ENCODE measurements around the gene KRR1.

Gene KRR1

DNA sequence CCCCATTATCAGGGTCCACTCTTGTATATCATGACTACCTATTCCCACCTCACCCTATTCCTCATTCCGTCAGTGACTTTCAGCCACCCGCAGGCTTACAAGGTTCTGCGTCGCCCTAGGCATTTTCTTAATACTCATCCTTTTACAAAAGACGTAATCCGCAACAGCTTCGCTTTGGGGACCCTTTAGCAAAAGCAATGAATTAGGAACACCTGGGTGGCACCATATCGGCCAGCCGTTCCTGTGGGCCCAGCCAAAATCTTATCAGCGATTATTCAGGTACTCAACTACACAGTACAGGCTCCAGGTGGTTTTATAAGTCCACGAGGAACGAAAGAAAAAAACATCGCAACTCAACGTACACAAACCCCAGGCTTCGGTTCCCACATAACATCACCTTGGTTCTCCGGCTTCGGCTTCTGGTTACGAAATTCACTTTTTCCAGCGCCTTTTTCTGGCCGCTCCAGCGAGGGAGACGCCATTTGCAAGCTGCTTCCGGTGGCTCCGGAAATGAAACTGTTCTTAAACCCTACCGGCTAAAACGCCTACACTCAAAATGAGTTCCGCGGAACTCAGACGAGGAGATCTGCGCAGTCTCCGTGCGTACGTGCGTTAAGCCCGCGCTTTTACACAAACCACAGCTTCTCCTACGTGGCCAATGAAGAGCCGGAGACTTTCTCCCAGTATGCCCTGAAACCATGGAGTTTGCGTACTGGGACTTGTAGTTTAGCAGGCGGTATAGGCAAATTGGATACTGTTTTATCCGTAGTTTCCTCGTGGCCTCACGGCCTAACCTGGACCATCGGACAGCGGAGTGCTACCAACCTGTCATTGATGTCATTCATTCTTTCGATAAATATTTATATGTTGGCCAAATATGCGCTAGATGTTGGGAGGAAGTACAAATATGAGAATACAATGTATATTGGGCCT lies at the start of gene KRR1:
Gene KRR1 (minus strand): TSS at position 494 of the 933 bp plus-strand sequence. CDS start 12 bp downstream, at position 482.
- DNase-seq = peak; percentile 81

DNA sequence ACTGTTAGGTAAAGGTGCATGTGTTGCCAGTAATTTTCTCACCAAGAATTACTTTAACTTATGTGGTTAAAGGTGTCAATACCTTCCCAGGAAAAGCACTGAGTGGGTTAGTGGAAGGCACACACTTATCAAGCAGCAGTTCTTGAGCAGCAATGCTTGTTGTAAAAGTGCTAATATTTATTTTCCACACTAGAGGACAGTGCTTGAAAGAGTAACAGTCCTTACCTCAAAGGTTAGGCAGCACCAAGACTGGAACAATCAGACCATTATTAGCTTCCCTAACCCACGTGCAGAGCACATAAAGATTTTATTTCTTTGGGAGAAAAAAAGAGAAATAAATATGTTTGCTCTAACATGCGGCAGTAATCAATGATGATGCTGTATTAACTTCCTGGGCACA lies 48.8 kb upstream of the KRR1 start:
- DNase-seq = no peak

DNA sequence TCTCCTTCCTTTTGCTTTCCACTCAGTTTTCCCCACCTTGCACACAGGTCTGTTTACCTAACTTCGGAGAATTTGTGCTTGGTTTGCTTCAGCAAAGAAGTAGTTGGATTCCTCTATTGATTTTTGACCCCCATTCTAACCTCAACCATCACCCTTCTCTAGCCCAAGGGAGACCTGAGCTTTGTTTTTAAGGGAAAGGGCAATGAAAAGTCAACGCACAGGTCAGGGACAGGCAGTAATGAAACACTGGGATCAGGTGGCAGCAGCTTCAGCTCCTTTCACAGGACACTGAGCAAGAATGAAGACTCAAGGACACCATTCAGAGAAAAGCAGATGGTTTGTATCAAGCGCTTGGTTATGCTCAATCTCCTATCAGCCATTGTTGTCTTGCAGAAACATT lies 46.9 kb upstream of the KRR1 start:
- no peak for DNase-seq

DNA sequence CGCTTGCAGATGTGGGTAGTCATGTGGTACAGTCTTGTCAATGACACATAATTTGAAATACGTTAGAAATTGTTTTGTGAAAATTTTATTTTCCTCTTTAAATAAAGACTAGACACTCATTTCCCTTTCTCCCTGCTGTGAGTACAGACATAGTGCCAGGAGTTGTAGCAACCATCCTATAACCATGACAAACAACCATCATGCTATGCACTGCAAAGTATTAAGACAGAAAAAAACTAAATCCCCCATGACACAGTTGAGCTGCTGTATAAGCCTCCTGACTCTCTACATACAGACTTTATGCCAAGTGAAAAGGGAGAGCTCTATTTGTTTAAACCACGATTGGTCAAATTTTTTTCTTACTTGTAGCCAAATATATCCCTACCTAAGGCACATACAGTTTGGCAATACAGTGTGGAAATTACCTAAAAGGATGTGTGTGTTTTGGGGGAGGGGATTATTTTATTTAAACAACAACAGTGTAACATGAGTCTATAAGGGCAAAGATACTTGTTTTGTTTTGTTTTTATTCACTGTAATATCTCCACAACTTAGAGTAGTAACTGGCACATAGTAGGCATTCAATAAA lies 45.0 kb upstream of the KRR1 start:
- DNase-seq = no peak

DNA sequence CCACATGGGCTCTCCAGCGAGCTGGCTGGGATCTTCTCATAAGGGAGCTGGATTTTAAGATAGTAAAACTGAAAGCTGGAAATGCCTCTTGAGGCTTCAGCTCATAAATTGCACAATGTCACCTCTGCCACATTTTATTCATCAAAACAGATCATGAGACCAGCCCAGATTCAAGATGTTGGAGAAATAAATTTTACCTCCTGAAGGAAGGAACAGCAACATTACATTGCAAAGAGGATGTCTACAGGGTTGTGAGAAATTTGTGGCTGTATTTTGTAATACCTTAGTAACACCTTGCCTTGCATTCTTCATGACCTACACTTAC lies 43.1 kb upstream of the KRR1 start:
- no peak for DNase-seq

DNA sequence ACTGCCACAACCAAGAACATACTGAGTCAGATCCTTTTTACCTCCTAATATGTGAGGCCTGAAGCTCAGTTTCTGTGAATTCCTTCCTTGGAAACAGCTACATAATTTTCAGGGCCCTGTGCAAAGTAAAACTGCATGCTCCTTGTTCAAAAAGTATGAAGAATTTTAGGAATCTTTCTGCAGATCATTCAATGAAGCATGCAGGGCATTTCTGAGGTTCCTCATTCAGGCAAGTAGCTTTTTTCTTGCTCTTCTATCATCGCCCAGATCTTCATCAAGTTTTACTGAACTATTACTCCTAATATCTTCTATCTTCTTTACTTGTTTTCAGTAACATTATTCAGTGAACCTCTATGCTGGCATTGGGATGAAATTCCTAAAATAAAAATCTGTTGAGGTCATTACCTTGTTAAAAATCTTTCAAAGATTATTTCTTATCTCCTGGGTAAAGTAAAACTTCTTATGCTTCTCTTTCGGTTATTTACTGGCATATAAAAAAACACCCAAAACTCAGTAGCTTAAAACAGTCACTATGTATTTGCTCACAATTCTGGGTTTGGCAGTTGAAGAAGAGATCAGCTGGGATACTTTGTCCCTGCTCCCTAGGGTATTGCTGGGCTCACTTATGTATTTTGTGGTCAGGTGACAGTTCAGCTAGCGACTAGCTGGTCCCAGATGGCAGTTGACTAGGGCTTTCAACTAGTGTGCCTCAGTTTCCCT lies 42.6 kb upstream of the KRR1 start:
- DNase-seq = no peak

DNA sequence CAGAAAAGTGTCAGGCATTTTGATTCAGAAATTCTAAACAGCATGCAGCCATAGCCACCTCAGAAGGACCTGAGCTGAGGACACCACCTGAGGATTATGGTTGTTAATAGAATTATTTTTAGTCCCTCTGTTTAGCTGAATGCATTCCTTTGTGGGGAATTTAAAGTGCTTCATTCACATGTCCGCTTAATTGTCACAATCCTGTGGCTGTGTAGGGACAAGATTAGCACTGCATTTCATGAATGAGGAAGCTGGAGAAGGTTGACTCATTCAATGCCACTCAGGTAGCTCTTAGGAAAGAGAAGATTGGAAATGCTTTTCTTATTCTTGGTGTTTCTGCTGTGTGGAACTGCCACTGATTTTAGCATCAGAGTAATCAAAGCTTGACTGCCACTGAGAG lies 42.0 kb upstream of the KRR1 start:
- DNase-seq = no peak

DNA sequence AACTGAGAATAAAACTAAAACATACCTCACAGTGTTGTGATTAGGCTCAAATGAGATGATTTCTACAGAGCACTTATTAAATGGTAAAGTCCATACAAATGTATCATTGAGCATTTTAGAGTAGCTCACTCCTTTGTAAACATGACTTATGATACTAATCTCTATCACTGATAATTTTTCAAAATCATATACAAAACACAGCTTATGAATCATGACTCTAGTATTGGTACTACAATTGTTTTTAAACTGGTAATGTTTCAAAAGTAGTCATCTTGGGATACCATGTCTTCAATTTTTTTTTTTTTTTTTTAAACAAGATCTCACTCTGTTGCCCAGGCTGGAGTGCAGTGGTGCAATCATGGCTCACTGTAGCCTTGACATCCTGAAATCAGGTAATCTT lies 40.1 kb upstream of the KRR1 start:
- DNase-seq = no peak

DNA sequence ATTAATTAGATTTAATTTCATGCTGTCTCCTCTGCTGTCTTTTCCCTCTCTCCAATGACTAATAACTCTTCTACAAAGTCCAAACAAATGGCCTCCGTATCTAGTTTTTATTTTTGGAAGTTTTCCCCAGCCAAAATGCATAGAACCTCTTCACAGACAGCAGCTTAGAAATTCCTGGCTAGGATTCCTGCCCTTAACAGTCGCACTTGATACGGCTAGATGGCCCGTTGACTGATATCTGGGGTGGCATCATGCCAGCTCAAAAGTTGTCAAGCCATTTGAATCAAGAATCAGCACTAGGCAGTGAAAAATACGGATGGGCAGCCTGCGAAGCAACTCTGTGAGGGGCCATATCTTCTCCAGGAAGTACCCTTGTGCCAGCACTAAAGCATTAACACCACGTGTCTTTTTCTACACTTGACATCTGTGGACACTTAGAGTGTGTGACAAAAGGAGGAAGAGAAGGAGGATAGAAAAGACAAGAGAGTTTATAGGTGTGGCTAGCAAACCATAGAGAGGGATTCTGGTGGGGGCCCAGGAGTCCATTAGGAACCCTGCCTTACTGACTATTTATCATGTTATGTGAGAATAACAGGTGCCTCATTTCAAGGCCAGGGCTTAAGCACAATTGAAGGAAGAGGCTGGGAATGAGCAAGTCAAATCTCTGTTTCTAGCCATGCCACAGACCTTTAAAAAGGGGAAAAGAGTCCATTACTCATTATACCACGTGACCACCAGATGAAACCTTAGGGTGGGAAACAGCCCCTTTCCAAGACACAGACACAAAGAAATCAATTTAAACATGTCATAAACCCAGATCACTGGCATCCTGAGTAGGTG lies 39.2 kb upstream of the KRR1 start:
- DNase-seq = no peak

DNA sequence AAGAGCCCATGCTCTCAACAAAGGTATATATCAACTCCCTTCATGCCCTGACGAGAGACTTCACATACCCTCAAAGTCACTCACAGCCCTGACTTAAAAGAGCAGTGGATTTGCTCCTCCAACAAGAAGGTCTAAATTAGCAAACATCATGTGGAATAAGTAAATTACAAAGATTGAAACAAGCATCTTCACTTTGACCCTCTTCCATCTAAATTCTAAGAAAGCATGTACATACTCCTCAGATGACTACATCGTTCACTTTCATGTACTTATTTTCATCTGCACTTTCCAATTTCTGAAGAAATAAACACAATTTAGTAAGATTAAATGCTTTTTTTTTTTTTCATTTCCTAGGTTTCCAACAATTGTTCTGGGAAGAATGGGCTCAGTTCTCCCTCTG lies 38.6 kb upstream of the KRR1 start:
- no peak for DNase-seq

DNA sequence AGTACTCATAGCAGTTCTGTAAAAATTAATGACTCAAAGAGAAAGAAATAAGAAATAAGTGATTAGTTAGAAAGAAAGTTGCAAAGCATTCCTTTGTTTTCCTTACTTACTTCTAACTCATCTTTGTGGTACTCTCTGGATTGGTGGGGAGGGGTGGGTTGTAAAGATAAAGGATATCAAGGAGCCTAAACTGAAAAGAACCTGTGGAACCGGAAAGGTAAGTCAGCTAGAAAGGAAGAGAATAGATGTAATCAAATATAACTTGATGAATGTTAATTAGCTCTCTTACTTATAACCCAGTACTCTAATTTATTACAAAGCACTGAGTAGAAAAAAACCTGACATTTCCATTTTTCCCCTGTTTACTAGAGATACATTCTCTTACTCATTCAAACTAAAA lies 37.5 kb upstream of the KRR1 start:
- DNase-seq = no peak

DNA sequence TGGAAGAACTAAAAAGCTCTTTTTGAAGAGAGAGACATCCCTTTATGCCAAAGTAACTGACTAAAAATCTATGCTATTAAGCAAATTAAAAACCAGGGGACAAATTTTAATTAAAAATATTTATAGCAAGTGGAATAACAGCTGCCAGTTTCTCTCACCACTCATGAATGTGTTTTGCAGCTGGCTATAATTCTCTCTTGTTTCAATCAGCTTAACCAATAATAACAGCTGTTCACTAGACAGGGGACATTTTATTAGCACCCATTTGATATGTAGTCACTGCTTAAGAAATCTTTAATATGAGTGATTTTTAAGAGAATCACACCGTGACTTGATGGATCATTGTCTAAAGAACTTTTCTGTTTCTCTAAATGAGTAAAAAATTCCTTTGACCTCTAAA lies 34.2 kb upstream of the KRR1 start:
- DNase-seq = no peak

DNA sequence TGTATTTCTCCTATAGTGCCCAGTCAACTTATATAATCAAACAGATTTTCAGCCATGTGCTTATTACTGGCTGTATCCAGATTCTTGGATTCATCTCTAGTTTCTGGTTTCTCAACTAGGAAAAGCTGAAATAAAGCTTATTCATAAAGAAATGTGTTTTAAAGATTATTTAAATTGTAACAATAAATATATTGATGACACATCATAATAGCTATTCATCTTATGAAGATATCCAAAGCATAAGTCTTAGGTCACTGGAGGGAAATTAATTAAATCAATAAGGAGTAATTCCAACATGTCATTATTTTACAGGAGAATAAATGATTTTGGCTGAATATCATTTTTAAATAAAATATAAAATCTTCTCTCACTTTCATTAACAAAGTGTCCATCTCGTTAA lies 32.1 kb upstream of the KRR1 start:
- DNase-seq = no peak

DNA sequence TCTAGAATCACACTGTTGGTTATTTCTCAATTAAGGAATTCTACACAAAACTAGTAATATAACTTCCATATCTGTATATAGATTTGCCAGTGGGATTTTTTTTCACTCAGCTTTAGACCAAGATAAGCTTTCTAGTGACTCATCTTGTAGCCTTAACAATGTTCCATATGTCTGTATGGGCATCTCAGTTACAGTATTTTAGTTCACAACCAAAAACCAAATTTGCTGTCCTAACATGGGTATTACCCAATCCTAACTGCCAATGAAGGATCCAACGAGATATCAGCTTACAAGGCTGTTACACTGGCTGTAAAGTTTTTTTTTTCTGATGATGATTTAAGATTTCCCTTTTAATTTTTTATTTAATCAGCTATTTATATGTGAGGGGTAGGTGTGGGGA lies 31.5 kb upstream of the KRR1 start:
- no peak for DNase-seq

DNA sequence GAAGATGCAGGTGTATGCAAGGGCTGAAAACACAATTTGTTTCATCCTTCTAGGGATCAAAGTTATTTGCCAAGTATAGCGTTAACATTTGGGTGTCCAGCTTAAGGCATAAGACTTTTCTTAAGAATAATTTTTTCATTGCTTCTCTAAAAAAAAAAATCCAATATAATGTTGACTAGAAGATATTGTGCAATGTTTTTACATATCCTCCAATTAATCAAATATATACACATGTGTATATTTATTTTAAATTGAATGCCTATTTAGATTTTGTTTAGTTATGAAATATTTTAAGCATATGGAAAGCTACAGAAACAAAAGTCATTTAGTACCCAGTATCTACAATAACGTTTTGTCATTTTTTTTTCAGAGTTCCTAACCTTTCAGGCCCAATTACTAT lies 28.5 kb upstream of the KRR1 start:
- DNase-seq = no peak

DNA sequence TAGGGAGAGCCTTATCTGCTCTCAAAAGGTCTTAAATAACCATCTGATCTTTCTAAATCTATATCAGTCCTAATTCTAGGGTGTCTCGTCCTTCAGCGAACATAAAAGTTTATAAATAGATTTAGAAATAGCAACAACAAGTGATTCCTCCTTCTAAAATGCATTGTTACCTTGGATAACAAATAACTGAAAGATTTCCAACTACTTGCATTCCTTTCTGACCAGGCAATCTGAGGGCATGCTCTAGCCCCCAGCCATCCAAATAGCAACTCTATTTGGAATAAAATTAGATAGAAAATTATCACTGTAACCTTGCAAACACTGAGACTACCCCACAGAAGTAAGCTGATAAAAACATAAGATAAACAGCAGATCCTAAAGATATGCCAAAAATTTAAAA lies 21.8 kb upstream of the KRR1 start:
- DNase-seq = no peak

DNA sequence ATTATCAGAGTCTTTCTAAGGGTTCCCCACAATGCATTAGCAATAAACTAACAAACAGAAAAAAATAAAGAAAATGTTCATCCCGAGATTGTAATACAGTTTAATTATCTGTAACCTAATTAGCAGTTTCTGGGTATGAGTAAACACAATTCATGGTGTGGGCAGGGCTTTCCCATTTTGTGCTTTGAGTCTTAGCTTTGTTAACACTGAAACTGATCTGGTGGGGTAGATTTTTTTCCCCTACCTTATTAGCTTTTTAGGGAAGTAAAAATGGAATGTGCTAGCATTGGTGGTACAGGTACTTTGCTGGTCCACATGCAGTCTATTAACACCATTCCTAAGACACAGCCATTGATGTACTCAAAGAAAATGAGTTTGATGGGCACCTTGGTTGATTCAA lies 18.4 kb upstream of the KRR1 start:
- no peak for DNase-seq

DNA sequence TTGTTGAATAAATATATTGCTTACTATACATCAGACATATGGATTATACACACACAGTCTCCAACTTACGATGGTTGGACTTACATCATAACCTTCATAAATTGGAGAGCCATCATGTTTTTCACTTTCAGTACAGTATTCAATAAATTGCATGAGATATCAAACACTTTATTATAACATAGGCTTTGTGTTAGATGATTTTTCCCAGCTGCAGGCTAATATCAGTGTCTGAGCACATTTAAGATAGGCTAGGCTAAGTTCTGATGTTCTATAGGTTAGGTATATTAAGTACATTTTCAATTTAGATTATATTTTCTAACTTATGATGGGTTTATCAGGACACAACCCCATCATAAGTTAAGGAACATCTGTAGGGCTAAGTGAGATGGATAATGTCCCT lies 17.9 kb upstream of the KRR1 start:
- no peak for DNase-seq

DNA sequence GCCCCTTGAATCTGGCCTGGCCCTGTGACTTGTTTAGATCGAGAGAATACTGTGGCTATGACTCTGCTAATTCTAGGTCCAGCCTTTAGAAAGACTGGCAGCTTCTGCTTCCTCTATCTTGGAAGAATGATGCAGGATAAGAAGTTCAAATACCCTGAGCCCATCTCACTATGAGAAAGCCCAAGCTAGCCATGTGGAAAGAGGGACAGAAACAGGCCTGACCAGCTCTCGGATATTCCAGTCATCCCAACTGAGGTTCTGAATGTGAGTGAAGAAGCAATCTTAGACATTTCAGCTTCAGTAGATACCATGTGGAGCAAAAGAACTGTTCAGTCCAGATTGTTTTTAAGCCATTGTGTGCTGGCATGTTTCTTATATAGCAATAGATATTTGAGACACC lies 17.3 kb upstream of the KRR1 start:
- DNase-seq = no peak

DNA sequence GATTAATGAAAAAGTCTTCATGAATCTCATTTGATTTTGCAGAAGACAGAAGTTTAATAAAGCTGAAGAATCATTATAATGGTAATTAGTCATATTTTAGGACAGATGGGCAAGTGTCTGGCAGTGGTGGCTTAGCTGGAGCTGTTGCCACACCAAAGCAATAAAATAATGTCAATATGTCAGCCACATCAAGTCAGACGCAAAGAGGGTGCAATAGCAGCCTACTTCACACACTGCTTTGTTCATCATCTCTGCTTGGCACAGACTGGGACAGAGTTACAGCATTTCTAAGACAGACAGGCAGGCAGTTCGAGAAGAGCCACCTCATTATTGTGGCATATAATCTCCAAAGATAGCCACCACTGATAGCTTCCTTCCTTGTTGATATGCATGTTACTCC lies 16.9 kb upstream of the KRR1 start:
- no peak for DNase-seq

DNA sequence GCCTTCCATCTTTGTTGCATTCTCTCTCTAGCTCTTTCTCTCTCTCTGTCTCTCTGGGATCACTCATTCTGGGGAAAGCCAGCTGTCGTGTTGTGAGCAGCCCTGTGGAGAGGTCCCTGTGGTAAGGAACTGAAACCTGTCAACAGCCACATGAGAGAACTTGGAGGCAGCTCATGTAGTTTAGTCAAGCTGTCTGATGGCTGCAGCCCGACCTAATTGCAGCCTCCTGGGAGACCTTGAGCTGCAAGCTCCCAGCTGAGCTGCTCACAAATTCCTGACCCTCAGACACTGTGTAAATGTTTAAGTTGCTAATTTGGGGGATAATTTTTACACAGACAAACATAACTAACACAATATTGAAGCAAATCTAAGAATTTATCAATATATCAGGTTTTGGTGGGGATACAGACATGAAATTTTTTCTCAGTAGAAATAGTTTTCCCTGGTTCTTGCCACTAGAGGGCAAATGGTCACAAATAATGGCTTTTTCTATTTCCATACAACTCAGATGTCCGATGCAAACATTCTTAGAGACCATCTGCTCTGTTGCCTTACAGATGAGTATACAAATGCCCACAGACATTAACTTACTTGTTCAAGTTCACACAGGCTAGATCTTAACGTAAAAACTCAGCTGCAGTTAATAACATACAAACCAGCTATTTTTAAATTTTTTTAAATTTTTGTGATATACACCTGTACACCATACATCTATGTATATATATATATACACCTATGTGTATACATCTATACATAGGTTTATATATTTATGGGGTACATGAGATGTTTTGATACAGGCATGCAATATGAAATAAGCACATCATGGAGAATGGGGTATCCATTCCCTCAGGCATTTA lies 15.5 kb upstream of the KRR1 start:
- DNase-seq = no peak

DNA sequence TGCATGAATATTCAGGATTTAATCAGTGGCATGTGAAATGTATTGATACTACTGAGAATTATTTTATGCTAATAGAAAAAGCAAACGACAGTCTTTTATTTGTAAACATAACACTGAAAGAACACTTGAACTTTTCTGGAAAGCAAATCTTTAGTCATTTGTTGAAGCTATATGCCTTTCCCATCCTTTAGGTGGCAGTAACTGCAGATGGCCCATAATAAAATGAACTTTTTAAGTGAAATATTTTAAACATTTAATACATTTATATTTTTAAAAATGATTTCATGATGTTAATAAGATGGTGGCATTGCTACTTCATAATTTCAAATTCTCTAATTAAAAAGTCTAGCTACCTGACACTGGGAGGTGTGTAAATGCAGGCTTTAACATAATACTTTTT lies 13.9 kb upstream of the KRR1 start:
- DNase-seq = no peak
